Hypothalamus (tissue), 51 donors: ENCODE measurements around the gene RTN4RL2.

ENCODE experiments used
- DNase-seq, 51 donors: peaks; one replicate each; lab custom pipeline; 2025; lab: John Stamatoyannopoulos, UW

Gene RTN4RL2

DNA sequence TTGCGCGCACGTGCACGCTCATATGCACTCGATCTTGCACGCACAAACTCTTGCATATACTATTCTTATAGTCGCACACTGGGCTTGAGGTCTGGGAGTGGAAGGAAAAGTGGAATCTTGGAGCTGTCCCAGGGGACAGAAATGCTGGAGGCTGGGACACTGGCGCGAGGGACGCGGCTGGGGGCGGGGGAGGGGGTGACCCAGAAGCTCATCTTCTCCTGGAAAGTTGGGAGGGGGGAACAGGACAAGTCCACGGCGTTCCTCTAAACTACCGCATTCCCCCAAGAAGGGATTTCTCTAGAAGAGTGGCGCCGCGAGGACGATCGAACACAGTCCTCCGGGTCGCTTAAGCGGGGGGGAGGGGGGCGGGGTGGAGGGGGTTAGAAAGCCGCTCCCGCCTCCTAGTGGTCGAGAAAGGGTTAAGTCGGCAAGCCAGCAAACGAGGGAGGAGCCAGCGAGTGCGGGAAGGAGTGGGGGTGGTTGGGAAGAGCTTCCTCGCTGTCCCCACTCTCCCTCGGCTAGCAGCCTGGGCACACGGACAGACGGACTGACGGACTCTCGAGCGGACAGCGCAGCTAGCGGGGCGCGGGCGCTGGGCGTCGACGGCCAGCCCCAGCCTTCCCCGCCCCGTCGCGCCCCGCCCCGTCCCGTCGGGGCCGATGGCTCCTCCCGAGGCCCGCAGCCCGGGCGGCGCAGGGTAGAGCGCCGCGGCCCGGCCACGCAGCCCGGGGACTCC, at the start of gene RTN4RL2:
Gene RTN4RL2, plus strand, starts transcription at position 507 of the 736 bp plus-strand sequence. CDS start 338 bp downstream, outside the sequence.
- DNase-seq = peak in 4 of 51 donors; percentile 13 to 30 (median 18)

DNA sequence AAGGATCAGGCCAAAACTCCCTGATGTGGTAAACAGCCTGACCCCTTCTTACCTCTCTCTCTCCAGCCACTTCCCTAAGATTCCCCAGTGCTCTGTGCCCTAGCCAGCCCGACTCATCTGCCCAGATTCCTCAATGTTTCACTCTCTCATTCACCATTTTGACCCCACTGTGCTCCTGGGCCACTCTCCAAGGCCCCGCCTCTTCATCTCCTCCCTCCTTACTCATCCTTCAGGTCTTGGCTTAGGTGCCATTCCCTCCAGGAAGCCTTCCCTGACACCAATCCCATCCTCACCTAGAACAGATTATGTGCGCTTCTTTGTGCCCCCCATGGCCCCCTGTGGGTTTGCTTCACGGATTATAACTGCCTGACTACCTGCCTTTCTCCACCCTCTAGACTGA, 46.6 kb upstream of the RTN4RL2 start:
- DNase-seq = no peak

DNA sequence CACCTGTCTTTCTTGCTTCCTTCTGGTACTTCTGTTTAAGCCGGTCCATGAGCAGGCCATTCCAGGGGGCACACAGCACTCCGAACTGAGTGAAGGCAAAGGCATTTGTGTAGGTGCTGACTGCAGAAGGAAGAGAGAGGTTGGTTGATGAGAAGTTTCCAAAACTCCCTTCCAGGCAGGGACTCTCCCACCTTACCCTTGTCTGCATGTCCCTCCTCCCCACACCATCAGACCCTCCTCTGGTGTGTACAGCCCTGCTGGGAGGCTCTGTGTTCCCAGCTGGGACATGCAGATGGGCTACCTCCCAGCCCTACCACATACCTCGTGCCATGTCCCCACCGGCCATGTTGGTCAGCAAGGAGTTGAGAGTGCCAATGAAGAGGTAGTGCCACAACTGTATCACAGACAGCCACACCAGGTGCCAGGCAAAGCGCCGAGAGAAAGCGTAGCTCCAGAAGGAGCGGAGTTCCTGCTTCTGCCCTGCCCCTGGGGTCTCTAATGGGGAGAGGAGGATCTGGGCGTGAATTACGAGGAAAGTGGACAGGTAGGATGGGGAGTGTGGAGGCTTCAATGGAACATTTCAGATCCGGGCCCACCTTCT, 45.6 kb upstream of the RTN4RL2 start:
- DNase-seq = no peak

DNA sequence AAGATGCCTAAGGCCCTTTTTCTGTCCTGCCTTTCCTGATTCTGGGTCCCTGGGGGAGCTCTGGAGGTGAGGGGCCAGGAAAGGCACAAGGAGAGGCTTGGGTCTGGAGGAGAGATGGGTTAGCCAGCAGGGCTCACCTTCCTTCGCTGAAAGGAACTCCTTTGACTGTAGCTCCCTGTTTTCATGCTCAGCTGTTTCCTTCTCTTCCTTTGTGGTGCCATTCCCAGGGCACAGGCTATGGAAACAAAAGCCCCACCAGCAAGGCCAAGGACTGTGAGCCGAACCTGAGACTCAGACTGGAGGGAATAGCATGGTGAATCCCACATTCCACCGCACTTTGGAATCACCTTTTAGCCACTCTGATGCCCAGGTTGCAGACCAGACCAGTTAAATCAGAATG, 43.9 kb upstream of the RTN4RL2 start:
- DNase-seq = no peak

DNA sequence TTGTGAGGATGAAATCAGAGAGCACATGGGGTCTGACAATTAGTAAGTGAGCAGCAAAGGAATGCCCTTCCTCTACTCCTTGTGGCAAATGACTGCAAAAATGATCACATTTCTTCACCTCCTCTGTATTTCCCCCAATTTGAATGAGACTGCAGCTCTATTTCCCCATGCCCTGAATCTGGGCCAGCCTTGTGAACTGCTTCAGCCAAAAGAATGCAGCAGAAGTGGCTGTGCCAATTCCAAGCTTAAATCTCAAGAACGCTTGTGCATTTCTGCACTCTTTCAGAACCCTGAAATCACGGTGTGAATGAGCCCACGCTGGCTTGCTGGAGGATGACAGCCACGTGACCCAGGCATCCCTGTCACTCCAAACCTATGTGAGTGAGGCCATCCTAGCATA, 43.3 kb upstream of the RTN4RL2 start:
- DNase-seq = no peak

DNA sequence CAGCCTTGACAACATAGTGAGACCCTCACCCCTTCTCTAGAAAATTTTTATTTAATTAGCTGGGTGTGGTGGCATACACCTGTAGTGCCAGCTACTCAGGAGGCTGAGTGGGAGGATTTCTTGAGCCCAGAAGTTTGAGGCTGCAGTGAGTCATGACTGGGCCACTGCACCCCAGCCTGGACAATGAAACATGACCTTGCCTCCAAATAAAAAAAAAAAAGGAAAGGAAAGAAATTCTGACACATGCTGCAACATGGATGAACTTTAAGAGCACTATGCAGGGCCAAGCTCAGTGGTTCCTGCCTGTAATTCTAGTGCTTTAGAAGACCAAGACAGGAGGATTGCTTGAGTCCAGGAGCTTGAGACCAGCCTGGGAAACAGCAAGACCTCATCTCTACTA, 42.2 kb upstream of the RTN4RL2 start:
- DNase-seq = no peak

DNA sequence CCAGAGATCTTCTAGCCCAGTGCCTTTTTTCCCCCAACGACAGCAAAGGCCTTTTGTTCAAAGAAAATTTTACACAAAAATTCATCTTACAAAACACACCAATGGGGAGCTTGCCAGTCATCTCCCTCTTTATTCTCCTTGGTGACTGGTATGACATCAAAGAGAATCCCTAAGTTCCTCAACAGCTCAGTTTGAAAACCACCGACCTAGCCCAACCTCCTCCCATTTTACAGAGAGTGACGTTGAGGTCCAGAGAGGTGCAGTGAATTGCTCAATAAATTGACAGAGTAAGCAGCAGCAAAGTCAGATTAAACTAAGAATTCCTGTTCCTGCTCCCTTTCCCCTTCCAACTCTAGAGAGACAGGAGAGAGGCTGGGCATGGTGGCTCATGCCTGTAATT, 41.2 kb upstream of the RTN4RL2 start:
- DNase-seq = no peak

DNA sequence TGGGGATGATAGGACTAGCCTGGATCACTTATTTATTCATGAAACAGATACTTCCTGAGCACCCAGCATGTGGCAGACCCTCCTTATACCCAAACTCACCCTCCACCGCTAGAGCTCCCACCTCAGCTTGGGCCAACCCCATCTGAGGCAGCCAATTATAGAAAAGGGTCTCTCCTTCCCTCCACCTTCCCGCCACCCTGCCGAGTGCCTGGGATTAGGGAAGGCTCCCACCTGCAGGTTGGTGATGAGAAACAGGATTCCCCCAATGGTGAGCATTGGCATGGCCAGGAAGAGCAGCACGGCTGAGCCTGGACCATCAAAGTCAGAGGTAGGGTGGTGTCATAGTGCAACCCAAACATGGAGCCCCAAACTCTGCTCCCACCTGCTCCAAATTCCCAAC, 39.3 kb upstream of the RTN4RL2 start:
- no peak for DNase-seq

DNA sequence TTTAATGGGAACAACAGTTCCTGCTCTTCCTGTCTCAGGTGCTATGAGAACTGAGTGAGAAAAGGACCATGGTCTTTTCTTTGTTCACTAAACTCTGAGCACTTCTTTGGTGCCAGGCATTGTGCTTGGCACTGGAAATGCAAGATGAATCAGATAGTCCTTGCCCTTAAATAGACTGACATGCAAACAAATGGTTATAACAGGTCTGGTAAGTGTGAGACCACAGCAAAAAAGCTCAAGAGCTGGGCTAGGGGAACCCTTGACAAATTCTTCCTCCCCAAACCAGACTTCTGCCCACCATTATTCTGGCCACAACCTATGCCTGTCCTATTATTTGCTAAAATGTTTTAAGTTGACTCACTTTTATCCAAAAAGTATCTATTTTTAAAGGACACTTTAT, 38.5 kb upstream of the RTN4RL2 start:
- no peak for DNase-seq

DNA sequence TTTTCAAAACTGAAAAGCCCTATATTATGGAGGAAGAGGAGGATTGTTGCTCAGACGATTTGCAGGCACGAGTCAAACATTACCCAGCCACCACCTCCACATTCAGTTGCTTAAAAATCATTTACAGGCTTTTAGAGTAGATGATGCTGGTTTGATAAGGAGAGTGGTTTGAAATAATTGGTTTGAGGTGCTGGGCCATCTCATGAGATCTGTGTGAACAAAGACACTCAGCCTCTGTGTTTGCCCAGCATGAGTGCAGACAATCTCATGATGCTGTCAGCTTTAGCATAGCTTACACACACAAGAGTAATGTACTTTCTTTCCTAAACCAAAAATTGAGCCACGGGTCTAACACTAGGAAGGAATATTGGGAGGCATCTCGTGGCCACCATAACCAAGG, 37.7 kb upstream of the RTN4RL2 start:
- DNase-seq = no peak

DNA sequence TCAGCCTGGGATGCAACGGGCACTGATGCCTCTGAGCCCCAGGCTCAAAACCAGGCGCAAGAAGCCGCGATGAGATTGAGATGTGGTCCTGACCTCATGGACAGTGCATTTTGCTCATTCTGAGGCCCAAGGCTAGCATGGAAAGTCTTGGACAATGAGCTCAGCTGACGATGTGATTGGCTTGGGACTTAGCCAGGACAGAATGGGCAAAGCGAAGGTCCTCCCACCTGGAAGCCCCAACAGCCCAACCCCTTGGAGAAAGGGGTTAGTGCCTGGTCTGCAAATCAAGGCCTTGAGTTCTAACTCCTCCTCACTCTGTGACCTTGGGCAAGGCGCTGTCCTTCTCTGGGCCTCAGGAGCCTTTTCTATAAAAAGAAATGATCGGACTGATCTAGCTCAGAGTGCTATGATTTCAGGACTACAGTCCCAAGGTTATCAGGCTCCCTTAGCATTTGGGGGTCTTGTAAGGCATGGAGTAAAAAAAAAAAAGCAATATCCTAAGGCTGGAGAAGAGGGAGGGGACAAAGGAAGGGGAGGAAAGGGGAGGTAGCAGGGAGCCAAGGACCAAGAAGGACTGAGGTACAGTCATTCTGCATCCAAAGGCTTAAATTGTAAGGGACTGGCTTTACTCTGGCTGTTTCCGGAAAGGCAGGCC, 36.1 kb upstream of the RTN4RL2 start:
- no peak for DNase-seq

DNA sequence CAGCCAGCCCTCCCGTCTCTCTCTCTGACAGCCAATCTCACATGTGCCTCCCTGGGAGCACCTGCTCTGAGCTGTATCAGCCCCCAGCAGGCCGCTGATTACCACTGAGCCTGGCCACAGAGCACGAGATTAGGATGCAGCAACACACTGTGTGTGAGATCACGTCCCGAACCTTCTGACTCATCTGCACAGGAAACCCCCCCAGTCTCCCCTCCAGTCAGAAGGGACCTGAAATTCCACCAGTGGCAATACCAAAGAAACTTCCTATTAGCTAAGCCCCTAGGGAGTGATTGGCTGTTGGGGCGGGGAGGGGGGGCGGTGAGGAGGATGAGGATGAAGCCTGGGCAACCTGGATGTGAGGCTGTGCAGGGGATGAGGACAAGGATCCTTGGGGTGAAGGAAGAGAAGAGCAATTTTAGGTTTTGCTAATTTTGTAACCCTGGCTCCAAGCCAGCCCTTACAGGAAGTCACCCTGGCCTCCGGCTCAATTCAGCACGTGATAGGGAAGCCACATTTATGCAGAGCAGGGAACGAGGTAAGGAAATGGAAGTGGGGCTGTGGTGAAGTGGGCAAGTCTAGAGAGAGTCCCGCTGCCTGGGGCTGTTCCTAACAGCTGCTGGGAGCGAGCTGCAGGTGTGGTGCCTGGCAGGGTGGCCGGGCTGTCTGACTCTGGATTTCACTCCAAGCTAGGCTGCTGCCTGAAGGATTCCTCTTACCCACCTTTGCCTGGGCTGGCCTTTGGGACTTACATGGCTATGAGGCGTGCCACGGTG, 35.4 kb upstream of the RTN4RL2 start:
- peak in 10 of 51 donors; percentile 6 to 29 (median 12) for DNase-seq

DNA sequence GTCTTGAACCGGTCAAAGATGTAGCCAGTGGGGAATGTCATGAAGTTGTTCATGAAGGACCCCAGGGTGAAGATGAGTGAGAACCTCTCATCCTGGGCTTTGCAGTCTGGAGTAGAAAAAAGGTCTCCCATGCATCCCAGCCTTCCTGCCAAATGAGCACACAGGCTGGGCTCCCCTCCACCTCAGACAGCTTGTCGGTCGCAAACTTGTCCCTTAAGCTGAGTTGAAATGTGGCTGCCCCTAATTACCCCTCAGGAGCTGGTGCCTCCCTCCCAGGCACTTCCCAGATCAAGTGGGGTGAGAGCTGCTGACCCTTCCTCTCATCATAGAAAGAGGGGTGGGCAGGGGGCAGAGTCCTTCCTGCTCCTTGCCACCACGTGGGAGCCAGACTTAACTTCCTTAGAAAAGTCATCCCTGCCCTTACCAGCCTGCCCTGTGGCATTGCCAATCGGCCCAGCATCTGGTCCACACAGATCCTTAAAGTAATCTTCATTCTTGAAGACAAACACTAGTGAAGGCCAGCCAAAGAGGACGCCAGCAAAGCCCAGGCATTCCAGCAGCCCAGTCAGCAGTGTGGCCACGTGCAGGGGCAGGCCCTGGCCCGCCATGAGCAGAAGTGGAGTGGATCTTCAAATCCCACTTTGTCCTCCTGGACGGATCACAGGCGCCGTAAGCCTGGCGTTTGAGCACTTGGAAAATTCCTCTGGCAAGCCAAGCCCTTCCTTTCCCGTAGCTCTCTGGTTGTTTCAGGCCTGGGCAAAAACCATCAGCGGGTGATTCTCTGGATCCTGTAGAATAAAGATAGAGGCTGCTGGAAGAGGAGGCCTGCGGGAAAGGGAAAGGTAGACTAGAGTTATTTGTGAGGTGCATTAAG, 34.5 kb upstream of the RTN4RL2 start:
- DNase-seq = peak in 20 of 51 donors; percentile 3 to 58 (median 18)

DNA sequence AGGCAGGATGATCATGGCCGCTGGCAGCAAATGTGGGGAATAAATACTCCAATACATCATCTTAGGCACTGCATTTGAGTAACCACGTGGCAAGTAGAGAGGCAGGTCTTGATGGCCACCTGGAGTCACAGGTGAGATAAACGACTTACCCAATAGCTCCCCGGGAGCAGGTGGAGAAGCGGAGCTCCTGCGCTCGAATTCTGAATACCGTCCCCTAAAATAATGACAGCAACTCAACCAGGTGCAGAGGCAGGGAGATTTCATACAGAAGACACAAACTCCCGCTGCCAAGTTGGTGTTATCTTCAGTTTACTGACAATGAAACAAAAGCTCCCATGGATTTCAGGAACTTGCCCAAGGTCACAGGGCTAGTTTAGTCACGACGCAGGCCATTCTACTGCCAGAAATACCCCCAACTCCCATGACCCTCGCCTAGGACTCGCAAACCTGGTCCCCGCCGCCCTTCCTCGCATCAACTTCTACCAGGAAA, 33.8 kb upstream of the RTN4RL2 start:
- DNase-seq = no peak

DNA sequence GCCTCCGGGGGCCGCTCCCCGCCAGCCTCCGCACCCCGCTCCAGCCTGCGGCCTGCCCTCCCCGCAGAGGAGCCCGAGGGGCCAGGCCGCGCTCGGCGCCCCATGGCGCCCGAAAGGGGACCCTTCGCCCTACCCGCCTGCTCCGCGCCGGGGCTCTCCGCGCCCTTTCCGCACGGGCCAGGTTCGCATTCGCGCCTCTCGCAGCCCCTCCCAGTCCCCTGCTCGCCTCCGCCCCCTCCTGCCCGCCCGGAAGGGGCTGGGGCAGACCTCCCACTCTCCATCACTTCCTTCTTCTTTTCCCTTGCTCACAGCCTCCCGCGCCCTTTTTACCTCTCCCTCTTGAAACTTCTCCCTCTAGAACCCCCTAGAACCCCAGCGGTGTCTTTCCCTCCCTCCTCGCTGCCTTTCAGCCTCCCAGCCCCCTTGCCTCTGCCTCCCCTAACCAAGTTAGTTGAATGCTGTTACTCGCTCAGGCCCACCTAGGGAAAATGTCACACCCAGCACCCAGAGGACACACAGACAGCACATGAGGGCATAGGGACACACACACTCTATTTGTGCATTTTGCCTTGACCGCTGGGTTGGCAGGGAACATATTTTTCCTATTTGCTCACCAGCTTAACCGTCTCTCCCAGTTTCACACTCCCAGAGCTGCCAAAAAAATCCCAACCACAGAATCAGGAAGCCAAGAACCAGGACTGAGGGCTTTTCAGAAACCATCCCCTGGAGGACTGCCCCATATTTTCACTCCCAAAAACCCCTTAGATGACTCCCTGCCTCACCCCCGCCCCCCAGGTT, 33.2 kb upstream of the RTN4RL2 start, which contains the start of gene SLC43A3:
Gene SLC43A3, minus strand, starts transcription at position 193 of the 798 bp plus-strand sequence. CDS start 949 bp downstream, outside the sequence.
- DNase-seq = peak in 29 of 51 donors; percentile 14 to 59 (median 33)

DNA sequence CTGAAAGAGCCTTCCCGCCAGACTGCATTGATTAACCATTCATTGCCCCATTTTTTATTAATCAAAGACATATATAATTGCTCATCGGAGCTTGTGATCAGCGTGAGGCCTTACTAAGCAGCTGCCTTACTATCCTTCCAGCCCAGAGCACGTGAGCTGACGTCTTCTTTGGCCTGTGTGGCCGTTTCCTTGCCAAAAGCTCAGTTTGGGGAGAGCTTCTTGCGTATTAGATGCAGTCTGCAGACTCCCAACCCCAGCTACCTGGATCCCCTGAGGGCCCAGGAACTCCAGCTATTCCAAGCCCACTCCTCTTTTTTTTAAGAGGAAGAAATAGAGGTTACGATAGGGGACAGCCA, 32.6 kb upstream of the RTN4RL2 start:
- DNase-seq = peak in 23 of 51 donors; percentile 2 to 62 (median 29)

DNA sequence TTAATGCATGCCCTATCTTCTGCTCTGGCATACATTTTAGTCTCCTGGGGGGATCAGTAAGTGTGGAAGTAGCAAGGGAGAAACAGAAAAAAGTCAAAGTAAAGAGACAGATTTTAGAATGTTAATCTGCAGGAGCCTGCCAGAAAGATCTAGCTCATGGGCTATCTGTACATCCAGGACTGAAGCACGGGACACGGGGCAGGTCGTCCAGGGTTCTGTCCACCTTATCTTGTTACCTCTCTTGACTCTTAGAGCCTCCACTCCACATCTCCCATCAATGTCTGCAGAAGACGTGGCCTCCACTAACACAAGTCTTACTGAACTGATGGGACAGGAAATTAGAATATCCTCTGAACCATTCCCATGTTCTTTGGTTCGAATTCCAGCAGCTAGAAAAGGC, 31.7 kb upstream of the RTN4RL2 start:
- no peak for DNase-seq

DNA sequence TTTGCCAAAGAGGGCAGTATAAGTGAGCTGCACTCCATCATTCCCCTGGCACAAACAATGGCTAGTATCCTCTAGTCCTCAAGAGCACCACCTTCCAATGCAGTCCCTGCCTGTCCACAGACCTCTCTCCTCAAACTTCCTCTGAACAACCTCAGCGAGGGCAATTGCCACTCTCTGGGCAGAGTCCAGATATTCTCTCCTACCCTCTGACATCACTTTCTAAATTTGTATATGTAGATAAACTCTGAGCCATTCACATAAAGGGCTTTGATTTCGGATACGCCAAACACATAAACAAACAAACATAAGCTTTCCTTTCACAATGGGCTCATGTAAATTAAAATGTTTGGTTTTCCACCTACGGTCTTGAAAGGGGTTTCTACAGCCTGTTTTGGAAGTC, 30.4 kb upstream of the RTN4RL2 start:
- DNase-seq = no peak

DNA sequence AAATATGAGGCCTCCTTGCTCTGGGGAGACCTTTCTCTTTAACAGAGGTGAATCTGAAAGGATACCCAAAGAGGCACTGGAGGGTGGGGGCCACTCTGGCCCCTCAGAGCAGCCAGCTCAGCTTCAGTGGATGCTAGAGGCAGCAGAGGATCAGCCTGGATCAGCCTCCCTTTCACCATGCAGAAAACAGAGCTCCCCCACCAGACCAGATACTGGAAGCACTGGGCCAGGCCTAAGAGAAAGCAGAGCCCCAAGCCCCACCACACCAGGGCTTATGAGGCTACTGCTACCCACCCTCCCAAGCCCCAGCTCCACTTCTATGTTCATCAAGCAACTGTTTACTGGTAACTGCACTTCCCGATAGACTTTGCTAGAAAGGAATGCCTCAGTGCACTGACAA, 29.4 kb upstream of the RTN4RL2 start:
- DNase-seq = no peak
